ENCODE data around the gene RIN3.

GRCh38 chr14:92622311-92622710, 108.7 kb downstream of the RIN3 start:
- no peak for TF ChIP-seq CEBPB (IDR thresholded peaks at IDR 0.05; ENCODE audit: borderline replicate concordance in 1 of 2, low read depth in 2 of 2, low read length in 2 of 2)
- no peak for TF ChIP-seq EP300 (IDR thresholded peaks at IDR 0.05; ENCODE audit: borderline replicate concordance in 1 of 2, control insufficient read depth in 1 of 2, low read depth in 2 of 2, low read length in 2 of 2)
- no peak for TF ChIP-seq CTCF (IDR thresholded peaks at IDR 0.05 in 2 of 3, conservative IDR thresholded peaks at IDR 0.05 in 1 of 3; ENCODE audit: control insufficient read depth in 2 of 3, extremely low read depth in 1 of 3, insufficient read depth in 1 of 3, low read depth in 3 of 3, low read length in 3 of 3)
- TF ChIP-seq, protein P1, sequence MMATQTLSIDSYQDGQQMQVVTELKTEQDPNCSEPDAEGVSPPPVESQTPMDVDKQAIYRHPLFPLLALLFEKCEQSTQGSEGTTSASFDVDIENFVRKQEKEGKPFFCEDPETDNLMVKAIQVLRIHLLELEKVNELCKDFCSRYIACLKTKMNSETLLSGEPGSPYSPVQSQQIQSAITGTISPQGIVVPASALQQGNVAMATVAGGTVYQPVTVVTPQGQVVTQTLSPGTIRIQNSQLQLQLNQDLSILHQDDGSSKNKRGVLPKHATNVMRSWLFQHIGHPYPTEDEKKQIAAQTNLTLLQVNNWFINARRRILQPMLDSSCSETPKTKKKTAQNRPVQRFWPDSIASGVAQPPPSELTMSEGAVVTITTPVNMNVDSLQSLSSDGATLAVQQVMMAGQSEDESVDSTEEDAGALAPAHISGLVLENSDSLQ (IDR thresholded peaks at IDR 0.05): no peak
- TF ChIP-seq, protein P2, sequence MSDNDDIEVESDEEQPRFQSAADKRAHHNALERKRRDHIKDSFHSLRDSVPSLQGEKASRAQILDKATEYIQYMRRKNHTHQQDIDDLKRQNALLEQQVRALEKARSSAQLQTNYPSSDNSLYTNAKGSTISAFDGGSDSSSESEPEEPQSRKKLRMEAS (IDR thresholded peaks at IDR 0.05; ENCODE audit: low read depth, low read length): no peak
- no peak for TF ChIP-seq BHLHE40 (IDR thresholded peaks at IDR 0.05; ENCODE audit: borderline replicate concordance in 1 of 2, low read depth in 2 of 2, low read length in 1 of 2)
